SK-N-SH (cell line): ENCODE results near the gene TCP11L2. TPM values are rescaled to one million over a fixed set of nuclear protein-coding genes. Genes with fewer than 3 reads are reported as not detected.

Experiments used
- CTCF ChIA-PET: fragments of 300-600, 350-600 bp; formaldehyde crosslinking; extraction: SDS; loops from one replicate; lab custom pipeline; 2021; lab: Yijun Ruan, JAX
- POLR2A ChIA-PET: fragments of 350-600 bp; sonication (Branson Sonifier 250); formaldehyde crosslinking; extraction: SDS; loops from one replicate; lab custom pipeline; 2020; ENCODE audit warnings: antibody characterized with exemption, inconsistent platforms; lab: Yijun Ruan, JAX
- DNase-seq: peaks from one replicate; pipeline ENCODE4 v3.0.0; 2012
- H2AFZ ChIP-seq: fragments of 200-600 bp; sonication (generic); 2 replicates; pipeline ENCODE4 v1.8.1; 2016; ENCODE audit warnings: antibody characterized with exemption, mild to moderate bottlenecking, low read depth
- H3F3A ChIP-seq: fragments of 200-600 bp; sonication (generic); replicated peaks from 2 replicates; pipeline ENCODE3; 2016; ENCODE audit warnings: antibody characterized with exemption, mild to moderate bottlenecking; ENCODE audit not compliant: insufficient read depth
- H3K27ac ChIP-seq, 2 experiments: fragments of 200-500 bp in 1 of 2; fragments of 200-600 bp in 1 of 2; sonication (Bioruptor generic) in 1 of 2; sonication (generic), shearing (Covaris generic) in 1 of 2; 2 replicates each; pipeline versions ENCODE4 v1.5.1 to v1.6.1; 2014 to 2016; ENCODE audit warnings: low read depth in 2 of 2, inconsistent platforms in 1 of 2, low read length in 1 of 2, mild to moderate bottlenecking in 1 of 2, mixed read lengths in 1 of 2
- H3K27me3 ChIP-seq: fragments of 200-600 bp; sonication (generic), shearing (Covaris generic); 2 replicates; pipeline ENCODE4 v1.6.1; 2016; ENCODE audit warnings: mixed run types; ENCODE audit not compliant: insufficient read depth
- H3K36me3 ChIP-seq, 2 experiments: fragments of 200-500 bp in 1 of 2; fragments of 200-600 bp in 1 of 2; sonication (Bioruptor generic) in 1 of 2; sonication (generic) in 1 of 2; replicated peaks in 1 of 2; 2 replicates each; pipeline versions ENCODE3 to v1.5.1; 2014 to 2016; ENCODE audit warnings: low read length in 1 of 2, mild to moderate bottlenecking in 1 of 2; ENCODE audit not compliant: insufficient read depth in 2 of 2, control insufficient read depth in 1 of 2
- H3K4me1 ChIP-seq, 2 experiments: fragments of 200-500 bp in 1 of 2; fragments of 200-600 bp in 1 of 2; sonication (Bioruptor generic) in 1 of 2; sonication (generic), shearing (Covaris generic) in 1 of 2; 2 replicates each; pipeline versions ENCODE4 v1.5.1 to v1.6.1; 2014 to 2016; ENCODE audit warnings: low read depth in 1 of 2, low read length in 1 of 2, mixed run types in 1 of 2; ENCODE audit not compliant: insufficient read depth in 2 of 2, control insufficient read depth in 1 of 2
- H3K4me2 ChIP-seq: fragments of 200-600 bp; sonication (generic), shearing (Covaris generic); 2 replicates; pipeline ENCODE4 v1.6.1; 2017; ENCODE audit warnings: mixed run types
- H3K4me3 ChIP-seq, 2 experiments: fragments of 200-500 bp in 1 of 2; fragments of 200-600 bp in 1 of 2; sonication (Bioruptor generic) in 1 of 2; sonication (generic), shearing (Covaris generic) in 1 of 2; 2 replicates each; pipeline versions ENCODE4 v1.5.1 to v1.8.1; 2014 to 2016; ENCODE audit warnings: low read depth in 2 of 2, inconsistent platforms in 1 of 2, low read length in 1 of 2, mild to moderate bottlenecking in 1 of 2, mixed read lengths in 1 of 2, moderate library complexity in 1 of 2
- H3K79me2 ChIP-seq: fragments of 200-600 bp; sonication (generic); 2 replicates; pipeline ENCODE4 v1.8.1; 2017; ENCODE audit warnings: mild to moderate bottlenecking; ENCODE audit not compliant: insufficient read depth
- H3K9ac ChIP-seq: fragments of 200-600 bp; sonication (generic); 2 replicates; pipeline ENCODE4 v1.6.1; 2017; ENCODE audit warnings: mixed run types
- H3K9me2 ChIP-seq: fragments of 200-600 bp; sonication (generic); 2 replicates; pipeline ENCODE4 v1.6.1; 2017; ENCODE audit warnings: mixed run types
- H3K9me3 ChIP-seq: fragments of 200-600 bp; sonication (generic); 2 replicates; pipeline ENCODE4 v1.6.1; 2017; ENCODE audit warnings: mixed run types, mild to moderate bottlenecking, moderate library complexity
- H4K20me1 ChIP-seq: fragments of 200-600 bp; sonication (generic); 2 replicates; pipeline ENCODE4 v1.6.1; 2017; ENCODE audit warnings: mild to moderate bottlenecking, mixed run types; ENCODE audit not compliant: insufficient read depth
- JUND ChIP-seq: IDR thresholded peaks from 2 replicates; pipeline ENCODE4 v1.4.0; 2012
- MEF2A ChIP-seq: IDR thresholded peaks from 2 replicates; pipeline ENCODE4 v1.4.0; 2012; ENCODE audit warnings: low read depth, borderline replicate concordance
- MXI1 ChIP-seq: IDR thresholded peaks from 2 replicates; pipeline ENCODE4 v1.6.1; 2012; ENCODE audit warnings: mild to moderate bottlenecking, low read depth, low read length, improper control_type of control experiment
- POLR2AphosphoS5 ChIP-seq: IDR thresholded peaks from 2 replicates; pipeline ENCODE4 v1.6.1; 2012; ENCODE audit warnings: low read depth, low read length
- REST ChIP-seq: IDR thresholded peaks from 2 replicates; pipeline ENCODE4 v1.6.1; 2012; ENCODE audit warnings: mild to moderate bottlenecking, low read depth, low read length, moderate library complexity
- SMC3 ChIP-seq: IDR thresholded peaks from 2 replicates; pipeline ENCODE4 v1.6.1; 2012; ENCODE audit warnings: low read depth, low read length, improper control_type of control experiment
- TAF1 ChIP-seq: IDR thresholded peaks from 2 replicates; pipeline ENCODE4 v1.6.1; 2012; ENCODE audit warnings: low read depth, mild to moderate bottlenecking, low read length, moderate library complexity, borderline replicate concordance
- TEAD4 ChIP-seq: IDR thresholded peaks from 2 replicates; pipeline ENCODE4 v1.4.0; 2012; ENCODE audit warnings: mild to moderate bottlenecking, borderline replicate concordance; ENCODE audit not compliant: insufficient read depth
- YY1 ChIP-seq: IDR thresholded peaks from 2 replicates; pipeline ENCODE4 v1.4.0; 2012; ENCODE audit warnings: low read depth, mild to moderate bottlenecking
- WGBS: methylation state at CpG from one replicate; pipeline ENCODE4 v1.1.6; 2017; ENCODE audit warnings: low lambda C conversion rate; 5-methylcytosine and 5-hydroxymethylcytosine counted together
- polyA plus RNA-seq, 3 experiments: library from polyadenylated mRNA; depleted of rRNA; stranded (reverse); fragments of >200 nt; gene quantifications; 2 replicates each; pipeline ENCODE4 v1.2.3, GENCODE V29; 2012
- TF ChIP-seq, protein P1 (sequence below): IDR thresholded peaks from 2 replicates; pipeline ENCODE4 v1.4.0; 2012; ENCODE audit warnings: low read depth
- TF ChIP-seq, protein P2 (sequence below): fragments of 200-600 bp; sonication (generic); IDR thresholded peaks from 2 replicates; pipeline ENCODE4 v1.6.1; 2017; ENCODE audit warnings: antibody characterized with exemption, mild to moderate bottlenecking, moderate library complexity
- TF ChIP-seq, protein P3 (sequence below): fragments of 150-350 bp; IDR thresholded peaks from 2 replicates; pipeline ENCODE4 v1.6.1; 2016; ENCODE audit warnings: mild to moderate bottlenecking, low read depth, low read length

The TCP11L2 gene
- polyA plus RNA-seq, 1 of the 3 experiments (the other 2 are of a cell fraction) = 4.0 TPM

DNA sequence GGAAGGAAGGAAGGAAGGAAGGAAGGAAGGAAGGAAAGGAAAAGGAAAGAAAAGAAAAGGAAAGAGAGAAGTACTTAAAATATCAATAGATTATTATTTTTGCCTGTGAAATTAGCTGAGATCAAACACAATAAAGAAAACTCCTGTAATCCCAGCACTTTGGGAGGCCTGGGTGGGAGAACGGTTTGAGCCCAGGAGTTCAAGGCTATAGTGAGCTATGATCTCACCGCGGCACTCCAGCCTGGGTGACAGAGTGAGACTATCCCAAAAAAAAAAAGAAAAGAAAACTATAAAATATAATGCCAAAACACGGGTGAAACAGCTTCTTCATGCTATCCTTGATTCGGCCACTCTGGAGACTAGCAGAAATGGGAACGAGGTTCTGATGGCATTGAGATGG lies 28.5 kb upstream of the TCP11L2 start:
- Histone ChIP-seq H3K9me3 (no peaks in the 10 kb centered on the region), H3K4me3 (no peak overlapping the region), H3K79me2 (no peaks in the 10 kb centered on the region), H3K4me2 (no peak overlapping the region), H3K4me1 (no peaks in the 10 kb centered on the region), H3K36me3 (no peaks in the 10 kb centered on the region), H2AFZ (no peak overlapping the region), H3K27ac (no peak overlapping the region), H3K9ac (no peak overlapping the region), H3K9me2 (no peaks in the 10 kb centered on the region), H3F3A (no peaks in the 10 kb centered on the region), H4K20me1 (no peaks in the 10 kb centered on the region), H3K27me3 (no peaks in the 10 kb centered on the region)
- WGBS = 92% methylated on average over 6 of the region's 6 CpGs
- TF ChIP-seq TEAD4 (no peak), MEF2A (no peak), MXI1 (no peak), SMC3 (no peak), JUND (no peak), YY1 (no peak), REST (no peak), TAF1 (no peak), POLR2AphosphoS5 (no peak)
- TF ChIP-seq, protein P1, sequence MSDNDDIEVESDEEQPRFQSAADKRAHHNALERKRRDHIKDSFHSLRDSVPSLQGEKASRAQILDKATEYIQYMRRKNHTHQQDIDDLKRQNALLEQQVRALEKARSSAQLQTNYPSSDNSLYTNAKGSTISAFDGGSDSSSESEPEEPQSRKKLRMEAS = no peak
- TF ChIP-seq, protein P2, sequence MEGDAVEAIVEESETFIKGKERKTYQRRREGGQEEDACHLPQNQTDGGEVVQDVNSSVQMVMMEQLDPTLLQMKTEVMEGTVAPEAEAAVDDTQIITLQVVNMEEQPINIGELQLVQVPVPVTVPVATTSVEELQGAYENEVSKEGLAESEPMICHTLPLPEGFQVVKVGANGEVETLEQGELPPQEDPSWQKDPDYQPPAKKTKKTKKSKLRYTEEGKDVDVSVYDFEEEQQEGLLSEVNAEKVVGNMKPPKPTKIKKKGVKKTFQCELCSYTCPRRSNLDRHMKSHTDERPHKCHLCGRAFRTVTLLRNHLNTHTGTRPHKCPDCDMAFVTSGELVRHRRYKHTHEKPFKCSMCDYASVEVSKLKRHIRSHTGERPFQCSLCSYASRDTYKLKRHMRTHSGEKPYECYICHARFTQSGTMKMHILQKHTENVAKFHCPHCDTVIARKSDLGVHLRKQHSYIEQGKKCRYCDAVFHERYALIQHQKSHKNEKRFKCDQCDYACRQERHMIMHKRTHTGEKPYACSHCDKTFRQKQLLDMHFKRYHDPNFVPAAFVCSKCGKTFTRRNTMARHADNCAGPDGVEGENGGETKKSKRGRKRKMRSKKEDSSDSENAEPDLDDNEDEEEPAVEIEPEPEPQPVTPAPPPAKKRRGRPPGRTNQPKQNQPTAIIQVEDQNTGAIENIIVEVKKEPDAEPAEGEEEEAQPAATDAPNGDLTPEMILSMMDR = no peak
- TF ChIP-seq, protein P3, sequence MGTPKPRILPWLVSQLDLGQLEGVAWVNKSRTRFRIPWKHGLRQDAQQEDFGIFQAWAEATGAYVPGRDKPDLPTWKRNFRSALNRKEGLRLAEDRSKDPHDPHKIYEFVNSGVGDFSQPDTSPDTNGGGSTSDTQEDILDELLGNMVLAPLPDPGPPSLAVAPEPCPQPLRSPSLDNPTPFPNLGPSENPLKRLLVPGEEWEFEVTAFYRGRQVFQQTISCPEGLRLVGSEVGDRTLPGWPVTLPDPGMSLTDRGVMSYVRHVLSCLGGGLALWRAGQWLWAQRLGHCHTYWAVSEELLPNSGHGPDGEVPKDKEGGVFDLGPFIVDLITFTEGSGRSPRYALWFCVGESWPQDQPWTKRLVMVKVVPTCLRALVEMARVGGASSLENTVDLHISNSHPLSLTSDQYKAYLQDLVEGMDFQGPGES = no peak
- CTCF ChIA-PET = interaction anchor here (1.8 to 12.2 kb wide), 2 partner anchors 8 to 48 kb away, joined by 7 to 173 read pairs; no protein-coding TSS in a partner anchor
- POLR2A ChIA-PET = no interaction called here
- no peak for DNase-seq
